H1 (cell line): Measurements from ENCODE around the gene TRIM40. TPM values are rescaled to one million over a fixed set of nuclear protein-coding genes. Genes with fewer than 3 reads are reported as not detected.

ENCODE experiments used
- CTCF ChIA-PET: fragments of 300-600 bp; sonication (Branson Sonifier 250); formaldehyde crosslinking; loops from one replicate; lab custom pipeline; 2021; ENCODE audit not compliant: partially characterized antibody; lab: Charles Lee
- POLR2A ChIA-PET: fragments of 300-600 bp; sonication (Branson Sonifier 250); formaldehyde crosslinking; loops from one replicate; lab custom pipeline; 2021; ENCODE audit warnings: inconsistent platforms; ENCODE audit not compliant: partially characterized antibody; lab: Charles Lee
- DNase-seq, 2 experiments: peaks; one replicate each; pipeline versions ENCODE4 v3.0.0 to v3.0.0-alpha.2; 2010 to 2022; ENCODE audit warnings: low spot score in 2 of 2, low read depth in 1 of 2, mixed read lengths in 1 of 2
- FAIRE-seq: peaks from 2 replicates; lab custom pipeline; 2011; peaks lifted over from hg19 to GRCh38; lab: Jason Lieb, UNC
- H2AFZ ChIP-seq: 2 replicates; pipeline ENCODE4 v1.8.1; 2012; ENCODE audit warnings: low read length, inconsistent platforms
- H2AK5ac ChIP-seq: 2 replicates; pipeline ENCODE4 v1.6.1; 2013; ENCODE audit warnings: low read depth, low read length
- H2BK120ac ChIP-seq: replicated peaks from 2 replicates; pipeline ENCODE3; 2013; ENCODE audit warnings: low read depth, low read length, inconsistent platforms
- H2BK12ac ChIP-seq: 2 replicates; pipeline ENCODE4 v1.6.1; 2013; ENCODE audit warnings: low read depth, low read length
- H2BK15ac ChIP-seq: 2 replicates; pipeline ENCODE4 v1.6.1; 2013; ENCODE audit warnings: low read length
- H2BK20ac ChIP-seq: 2 replicates; pipeline ENCODE4 v1.6.1; 2013; ENCODE audit warnings: low read length
- H2BK5ac ChIP-seq: 2 replicates; pipeline ENCODE4 v1.6.1; 2013; ENCODE audit warnings: low read depth, low read length
- H3K14ac ChIP-seq: 2 replicates; pipeline ENCODE4 v1.6.1; 2013; ENCODE audit warnings: inconsistent platforms; ENCODE audit not compliant: insufficient read length
- H3K18ac ChIP-seq: 2 replicates; pipeline ENCODE4 v1.6.1; 2013; ENCODE audit warnings: low read length; ENCODE audit errors: extremely low read depth
- H3K23ac ChIP-seq: 2 replicates; pipeline ENCODE4 v1.6.1; 2013; ENCODE audit warnings: inconsistent platforms; ENCODE audit not compliant: insufficient read length
- H3K23me2 ChIP-seq: 2 replicates; pipeline ENCODE4 v1.6.1; 2013; ENCODE audit warnings: low read depth, low read length
- H3K27ac ChIP-seq: 2 replicates; pipeline ENCODE4 v1.6.1; 2011; ENCODE audit warnings: low read depth, low read length, inconsistent platforms
- H3K27me3 ChIP-seq, 4 experiments: replicated peaks in 1 of 4; 1 replicate in 1 of 4; 2 replicates in 3 of 4; pipeline versions ENCODE4 v1.6.1 to v1.8.1; 2011 to 2013; ENCODE audit warnings: low read length in 3 of 4, mild to moderate bottlenecking in 3 of 4, inconsistent platforms in 2 of 4, mixed read lengths in 2 of 4, moderate library complexity in 1 of 4; ENCODE audit not compliant: control insufficient read depth in 3 of 4, insufficient read depth in 3 of 4; ENCODE audit errors: extremely low read depth in 1 of 4
- H3K36me3 ChIP-seq, 4 experiments: 2 replicates each; pipeline versions ENCODE4 v1.6.1 to v1.8.1; 2011 to 2013; ENCODE audit warnings: mild to moderate bottlenecking in 4 of 4, low read length in 3 of 4, moderate library complexity in 2 of 4, control low read depth in 1 of 4, inconsistent platforms in 1 of 4; ENCODE audit not compliant: insufficient read depth in 4 of 4, control insufficient read depth in 2 of 4
- H3K4ac ChIP-seq: replicated peaks from 2 replicates; pipeline ENCODE3; 2013; ENCODE audit warnings: low read length, low read depth, mixed read lengths, inconsistent platforms; ENCODE audit not compliant: insufficient read length
- H3K4me1 ChIP-seq, 4 experiments: replicated peaks in 1 of 4; 1 replicate in 1 of 4; 2 replicates in 3 of 4; pipeline versions ENCODE4 v1.6.1 to v1.8.1; 2011 to 2013; ENCODE audit warnings: low read length in 3 of 4, inconsistent platforms in 2 of 4, mixed read lengths in 1 of 4; ENCODE audit not compliant: insufficient read depth in 4 of 4, control insufficient read depth in 3 of 4
- H3K4me2 ChIP-seq, 2 experiments: 2 replicates each; pipeline versions ENCODE4 v1.6.1 to v1.8.1; 2011 to 2013; ENCODE audit warnings: low read depth in 2 of 2, low read length in 2 of 2, control low read depth in 1 of 2, inconsistent platforms in 1 of 2, mild to moderate bottlenecking in 1 of 2; ENCODE audit not compliant: insufficient read depth in 1 of 2
- H3K4me3 ChIP-seq, 4 experiments: fragments of 200-600, 300-600 bp in 1 of 4; sonication (generic), shearing (Covaris generic), sonication (Bioruptor Twin) in 1 of 4; 2 replicates each; pipeline versions ENCODE4 v1.5.1 to v1.8.1; 2011 to 2016; ENCODE audit warnings: low read length in 4 of 4, low read depth in 3 of 4, control low read depth in 2 of 4, inconsistent platforms in 2 of 4, mild to moderate bottlenecking in 2 of 4, mixed read lengths in 1 of 4, moderate library complexity in 1 of 4; ENCODE audit not compliant: insufficient read depth in 2 of 4; ENCODE audit errors: extremely low read depth in 1 of 4
- H3K56ac ChIP-seq: replicated peaks from 2 replicates; pipeline ENCODE3; 2013; ENCODE audit warnings: low read depth, mild to moderate bottlenecking, mixed read lengths, low read length, inconsistent platforms; ENCODE audit not compliant: insufficient read length
- H3K79me1 ChIP-seq: 2 replicates; pipeline ENCODE4 v1.6.1; 2013; ENCODE audit warnings: low read depth, low read length, control low read depth
- H3K79me2 ChIP-seq, 2 experiments: 2 replicates each; pipeline versions ENCODE4 v1.6.1 to v1.8.1; 2012 to 2013; ENCODE audit warnings: low read length in 2 of 2, mild to moderate bottlenecking in 2 of 2, inconsistent platforms in 1 of 2; ENCODE audit not compliant: insufficient read depth in 2 of 2, control insufficient read depth in 1 of 2
- H3K9ac ChIP-seq, 4 experiments: replicated peaks in 1 of 4; 1 replicate in 1 of 4; 2 replicates in 3 of 4; pipeline versions ENCODE4 v1.6.1 to v1.8.1; 2011 to 2013; ENCODE audit warnings: low read depth in 3 of 4, low read length in 3 of 4, control low read depth in 2 of 4, mild to moderate bottlenecking in 2 of 4, moderate library complexity in 2 of 4, inconsistent platforms in 1 of 4; ENCODE audit errors: extremely low read depth in 1 of 4
- H3K9me3 ChIP-seq, 2 experiments: 2 replicates each; pipeline versions ENCODE4 v1.6.1 to v1.8.1; 2012 to 2013; ENCODE audit warnings: mild to moderate bottlenecking in 2 of 2, moderate library complexity in 2 of 2, control low read depth in 1 of 2, inconsistent platforms in 1 of 2, low read depth in 1 of 2, low read length in 1 of 2, mixed read lengths in 1 of 2; ENCODE audit not compliant: insufficient read depth in 2 of 2
- H4K20me1 ChIP-seq, 2 experiments: replicated peaks in 1 of 2; 2 replicates each; pipeline versions ENCODE3 to v1.8.1; 2011 to 2013; ENCODE audit warnings: inconsistent platforms in 2 of 2, low read length in 2 of 2, mild to moderate bottlenecking in 1 of 2; ENCODE audit not compliant: insufficient read depth in 2 of 2, control insufficient read depth in 1 of 2
- H4K5ac ChIP-seq: 2 replicates; pipeline ENCODE4 v1.6.1; 2013; ENCODE audit warnings: low read length, low read depth, mixed read lengths, inconsistent platforms; ENCODE audit not compliant: insufficient read length
- H4K8ac ChIP-seq: 2 replicates; pipeline ENCODE4 v1.8.0; 2013; ENCODE audit warnings: mild to moderate bottlenecking, moderate library complexity, low read length, inconsistent platforms; ENCODE audit not compliant: insufficient read depth; ENCODE audit errors: extremely low read depth
- H4K91ac ChIP-seq: replicated peaks from 2 replicates; pipeline ENCODE3; 2013; ENCODE audit warnings: low read length, mixed read lengths, inconsistent platforms; ENCODE audit not compliant: insufficient read length
- CHD2 ChIP-seq: IDR thresholded peaks from 2 replicates; pipeline ENCODE4 v1.6.1; 2012; ENCODE audit warnings: low read length, improper control_type of control experiment
- EGR1 ChIP-seq: IDR thresholded peaks from 2 replicates; pipeline ENCODE4 v1.6.1; 2011; ENCODE audit warnings: low read depth, low read length, borderline replicate concordance
- FOSL1 ChIP-seq: IDR thresholded peaks from 2 replicates; pipeline ENCODE4 v1.6.1; 2011; ENCODE audit warnings: mild to moderate bottlenecking, low read depth, low read length, moderate library complexity; ENCODE audit not compliant: insufficient read depth
- GTF2F1 ChIP-seq: IDR thresholded peaks from 2 replicates; pipeline ENCODE4 v1.6.1; 2012; ENCODE audit warnings: low read depth, low read length, improper control_type of control experiment, borderline replicate concordance
- HDAC2 ChIP-seq, 2 experiments: fragments of 300-600 bp in 1 of 2; sonication (generic) in 1 of 2; IDR thresholded peaks; 2 replicates each; pipeline ENCODE4 v1.6.1; 2011 to 2012; ENCODE audit warnings: low read depth in 2 of 2, low read length in 2 of 2, mild to moderate bottlenecking in 2 of 2, moderate library complexity in 2 of 2, borderline replicate concordance in 1 of 2, inconsistent platforms in 1 of 2
- KDM1A ChIP-seq: fragments of 200-600, 300-600 bp; sonication (generic); IDR thresholded peaks from 2 replicates; pipeline ENCODE4 v1.7.1; 2016; ENCODE audit warnings: mild to moderate bottlenecking, low read length, borderline replicate concordance
- MAFK ChIP-seq: IDR thresholded peaks from 2 replicates; pipeline ENCODE4 v1.6.1; 2012; ENCODE audit warnings: low read depth, mild to moderate bottlenecking, improper control_type of control experiment, low read length
- NANOG ChIP-seq: IDR thresholded peaks from 2 replicates; pipeline ENCODE4 v1.6.1; 2011; ENCODE audit warnings: low read length, low read depth, mild to moderate bottlenecking, inconsistent platforms; ENCODE audit not compliant: insufficient read depth, poor library complexity, severe bottlenecking
- POLR2A ChIP-seq, 2 experiments: IDR thresholded peaks; 1 replicate in 1 of 2; 2 replicates in 1 of 2; pipeline ENCODE4 v1.6.1; 2011; ENCODE audit warnings: low read depth in 2 of 2, low read length in 2 of 2, mild to moderate bottlenecking in 2 of 2; ENCODE audit errors: control extremely low read depth in 1 of 2
- POU5F1 ChIP-seq: IDR thresholded peaks from 2 replicates; pipeline ENCODE4 v1.6.1; 2011; ENCODE audit warnings: low read depth, mild to moderate bottlenecking, low read length, moderate library complexity
- RFX5 ChIP-seq: IDR thresholded peaks from 2 replicates; pipeline ENCODE4 v1.6.1; 2011; ENCODE audit warnings: low read depth, low read length, improper control_type of control experiment, borderline replicate concordance
- RXRA ChIP-seq: IDR thresholded peaks from 2 replicates; pipeline ENCODE4 v1.6.1; 2011; ENCODE audit warnings: low read depth, mild to moderate bottlenecking, low read length, moderate library complexity; ENCODE audit not compliant: insufficient read depth
- SAP30 ChIP-seq: fragments of 300-600 bp; sonication (generic); IDR thresholded peaks from 2 replicates; pipeline ENCODE4 v1.7.1; 2012; ENCODE audit warnings: low read length, moderate library complexity, mild to moderate bottlenecking, inconsistent platforms; ENCODE audit not compliant: insufficient read depth, insufficient replicate concordance
- SIN3A ChIP-seq, 2 experiments: IDR thresholded peaks in 1 of 2; conservative IDR thresholded peaks in 1 of 2; 2 replicates each; pipeline ENCODE4 v1.6.1; 2011 to 2012; ENCODE audit warnings: low read length in 2 of 2, improper control_type of control experiment in 1 of 2, low read depth in 1 of 2, mild to moderate bottlenecking in 1 of 2
- TCF12 ChIP-seq: IDR thresholded peaks from 2 replicates; pipeline ENCODE4 v1.6.1; 2011; ENCODE audit warnings: low read depth, mild to moderate bottlenecking, low read length
- WGBS, 2 experiments: shearing (Covaris generic) in 1 of 2; methylation state at CpG; one replicate each; pipeline versions ENCODE4 v1.1.6 to v1.1.7; 2013 to 2015; ENCODE audit warnings: low lambda C conversion rate in 2 of 2, mixed read lengths in 2 of 2, inconsistent platforms in 1 of 2, low coverage in 1 of 2, missing lambda C conversion rate in 1 of 2; ENCODE audit not compliant: insufficient replicate concordance in 2 of 2, insufficient coverage in 1 of 2, insufficient read length in 1 of 2; ENCODE audit errors: extremely low coverage in 1 of 2, missing lambda C conversion rate in 1 of 2; 5-methylcytosine and 5-hydroxymethylcytosine counted together
- polyA plus RNA-seq, 7 experiments: library from polyadenylated mRNA; depleted of rRNA in 3 of 7; stranded (reverse) in 5 of 7; unstranded in 2 of 7; fragments of >200 nt in 5 of 7; fragments of 200-250 nt in 2 of 7; gene quantifications; 1 replicate in 5 of 7; 2 replicates in 1 of 7; 4 replicates in 1 of 7; pipeline versions ENCODE4 v1.2.1 to v1.2.3, GENCODE V29; 2011 to 2013; ENCODE audit warnings: missing spikeins in 2 of 7, mixed read lengths in 2 of 7
- total RNA-seq: library from RNA; stranded (reverse); fragmentation: NEBNext Ultra II Directional; extraction: Animal tissue kit (Norgen Biotek cat#: 25700); gene quantifications from 2 replicates; pipeline ENCODE4 v1.2.1, GENCODE V29; 2021

The TRIM40 gene
- total and polyA plus RNA-seq, 2 of the 8 experiments (the other 6 are each of a cell fraction or from before 2014, with no cell fraction given), result not detected

- CTCF ChIA-PET, result interaction anchor here (1.8 to 6.9 kb wide), 2 partner anchors 10 to 24 kb away, joined by 5 to 50 read pairs; no protein-coding TSS in a partner anchor
- FAIRE-seq (no peak), DNase-seq (no peak)
- H4K91ac ChIP-seq, result no peak overlapping the region
- H2BK20ac ChIP-seq, result no peak overlapping the region
- H3K14ac ChIP-seq, result no peak overlapping the region
- no peak overlapping the region for H2AK5ac ChIP-seq
- no peak overlapping the region for H3K23ac ChIP-seq
- no peak overlapping the region for H4K8ac ChIP-seq
- no peak overlapping the region for H2AFZ ChIP-seq
- no peaks in the 10 kb centered on the region for H3K9me3 ChIP-seq
- no peaks in the 10 kb centered on the region for H3K23me2 ChIP-seq
- no peaks in the 10 kb centered on the region for H3K79me2 ChIP-seq
- no peaks in the 10 kb centered on the region for H3K4me1 ChIP-seq
- no peak overlapping the region for H2BK120ac ChIP-seq
- no peak overlapping the region for H2BK5ac ChIP-seq
- no peak overlapping the region for H2BK12ac ChIP-seq
- no peaks in the 10 kb centered on the region for H4K20me1 ChIP-seq
- no peak overlapping the region for H3K4ac ChIP-seq
- no peak overlapping the region for H3K56ac ChIP-seq
- H3K79me1 ChIP-seq, result no peaks in the 10 kb centered on the region
- no peak overlapping the region for H3K18ac ChIP-seq
- WGBS, 2 experiments, result 69% methylated on average over 4 of the region's 4 CpGs; no CpG with 5 or more reads in 1 of the 2 experiments
- no peak overlapping the region for H3K4me3 ChIP-seq
- no peak overlapping the region for H3K9ac ChIP-seq
- H3K36me3 ChIP-seq, result no peaks in the 10 kb centered on the region
- H3K4me2 ChIP-seq, result no peak overlapping the region
- peaks cover 0 to 4% (median 1%) of the 10 kb centered on the region in 4 experiments; a peak in 3 of 7 replicates for H3K27me3 ChIP-seq
- POLR2A ChIA-PET, result no interaction called here
- no peak overlapping the region for H3K27ac ChIP-seq
- H4K5ac ChIP-seq, result no peak overlapping the region
- H2BK15ac ChIP-seq, result no peak overlapping the region
- TF ChIP-seq HDAC2 (IDR thresholded peaks at IDR 0.05; ENCODE audit: borderline replicate concordance in 1 of 2, low read depth in 2 of 2, low read length in 2 of 2), result no peak
- no peak for TF ChIP-seq RXRA
- TF ChIP-seq KDM1A, result no peak
- no peak for TF ChIP-seq GTF2F1
- no peak for TF ChIP-seq MAFK
- no peak for TF ChIP-seq TCF12
- TF ChIP-seq NANOG, result no peak
- no peak for TF ChIP-seq SAP30
- no peak for TF ChIP-seq FOSL1
- TF ChIP-seq SIN3A (conservative IDR thresholded peaks at IDR 0.05 in 1 of 2, IDR thresholded peaks at IDR 0.05 in 1 of 2; ENCODE audit: low read depth in 1 of 2, low read length in 2 of 2), result no peak
- TF ChIP-seq RFX5, result no peak
- TF ChIP-seq EGR1, result no peak
- no peak for TF ChIP-seq POLR2A (IDR thresholded peaks at IDR 0.05; ENCODE audit: control extremely low read depth in 1 of 2, low read depth in 2 of 2, low read length in 2 of 2)
- no peak for TF ChIP-seq POU5F1
- no peak for TF ChIP-seq CHD2
These were observed 20.3 kb downstream of the TRIM40 start for GRCh38 chr6:30156262-30156599.
